CD14-positive monocyte (primary cell): ENCODE measurements around the gene MRPL23. TPM values are rescaled to one million over a fixed set of nuclear protein-coding genes. Genes with fewer than 3 reads are reported as not detected.
A peak's percentile ranks its signal among the peaks of the same experiment; 100 is the strongest.

Source experiments
- DNase-seq, 3 donors: peaks; one replicate each; pipeline ENCODE4 v3.0.0-alpha.2; 2011 to 2022
- H2AFZ ChIP-seq: 2 replicates; pipeline ENCODE4 v1.6.0; 2012; ENCODE audit warnings: mild to moderate bottlenecking, low read depth, low read length, inconsistent platforms; ENCODE audit not compliant: insufficient read depth, poor library complexity, severe bottlenecking
- H3K27ac ChIP-seq, 2 donors: 1 replicate in 1 of 2; 2 replicates in 1 of 2; pipeline ENCODE4 v1.5.1; 2012 to 2013; ENCODE audit warnings: low read length in 2 of 2, control low read depth in 1 of 2, inconsistent platforms in 1 of 2, low read depth in 1 of 2, mild to moderate bottlenecking in 1 of 2
- H3K27me3 ChIP-seq, 2 donors: one replicate each; pipeline versions ENCODE4 v1.6.0 to v1.6.1; 2011 to 2013; ENCODE audit warnings: low read length in 2 of 2; ENCODE audit not compliant: control insufficient read depth in 2 of 2, insufficient read depth in 2 of 2
- H3K36me3 ChIP-seq, 2 donors: replicated peaks in 1 of 2; 1 replicate in 1 of 2; 2 replicates in 1 of 2; pipeline versions ENCODE4 v1.5.1 to v1.6.1; 2012 to 2013; ENCODE audit warnings: low read length in 2 of 2, control low read depth in 1 of 2, inconsistent platforms in 1 of 2, mild to moderate bottlenecking in 1 of 2; ENCODE audit not compliant: insufficient read depth in 2 of 2, control insufficient read depth in 1 of 2
- H3K4me1 ChIP-seq, 2 donors: 1 replicate in 1 of 2; 2 replicates in 1 of 2; pipeline versions ENCODE4 v1.5.1 to v1.6.1; 2012 to 2013; ENCODE audit warnings: low read length in 2 of 2, control low read depth in 1 of 2, inconsistent platforms in 1 of 2, mild to moderate bottlenecking in 1 of 2, moderate library complexity in 1 of 2; ENCODE audit not compliant: insufficient read depth in 2 of 2, control insufficient read depth in 1 of 2
- H3K4me2 ChIP-seq: replicated peaks from 2 replicates; pipeline ENCODE3; 2012; ENCODE audit warnings: low read length, moderate library complexity, mild to moderate bottlenecking; ENCODE audit not compliant: poor library complexity, severe bottlenecking; ENCODE audit errors: extremely low read depth
- H3K4me3 ChIP-seq, 3 experiments: fragments of 200-600 bp in 1 of 3; sonication (generic) in 1 of 3; replicated peaks in 1 of 3; 1 replicate in 2 of 3; 2 replicates in 1 of 3; pipeline ENCODE4 v1.5.1; 2011 to 2013; ENCODE audit warnings: low read length in 3 of 3, mild to moderate bottlenecking in 3 of 3, control low read depth in 2 of 3, low read depth in 2 of 3, inconsistent platforms in 1 of 3, moderate library complexity in 1 of 3
- H3K79me2 ChIP-seq: 2 replicates; pipeline ENCODE4 v1.6.0; 2012; ENCODE audit warnings: mild to moderate bottlenecking, control low read depth, inconsistent platforms, low read length, moderate library complexity; ENCODE audit not compliant: insufficient read depth
- H3K9ac ChIP-seq: 2 replicates; pipeline ENCODE4 v1.6.0; 2017; ENCODE audit warnings: low read length, mild to moderate bottlenecking; ENCODE audit not compliant: insufficient read depth, poor library complexity, severe bottlenecking
- H3K9me3 ChIP-seq, 2 donors: replicated peaks in 1 of 2; 1 replicate in 1 of 2; 2 replicates in 1 of 2; pipeline versions ENCODE4 v1.5.1 to v1.6.1; 2012 to 2013; ENCODE audit warnings: low read length in 2 of 2, control low read depth in 1 of 2; ENCODE audit not compliant: control insufficient read depth in 1 of 2, insufficient read depth in 1 of 2
- H4K20me1 ChIP-seq: 2 replicates; pipeline ENCODE4 v1.6.0; 2012; ENCODE audit warnings: mild to moderate bottlenecking, low read length, control low read depth, moderate library complexity; ENCODE audit not compliant: insufficient read depth
- H3K27ac Mint-ChIP-seq, 7 donors: one replicate each; pipeline ENCODE4 v1.8.0; 2020; ENCODE audit warnings: mild to moderate bottlenecking in 7 of 7, mixed read lengths in 7 of 7, moderate library complexity in 6 of 7, inconsistent platforms in 2 of 7
- H3K27me3 Mint-ChIP-seq, 3 donors: one replicate each; pipeline ENCODE4 v1.8.0; 2021 to 2022; ENCODE audit warnings: low read depth in 3 of 3, mild to moderate bottlenecking in 3 of 3, mixed read lengths in 3 of 3, moderate library complexity in 3 of 3, inconsistent platforms in 1 of 3
- H3K36me3 Mint-ChIP-seq, 2 donors: one replicate each; pipeline ENCODE4 v1.8.0; 2020; ENCODE audit warnings: mixed read lengths in 2 of 2, inconsistent platforms in 1 of 2, mild to moderate bottlenecking in 1 of 2
- H3K4me1 Mint-ChIP-seq: one replicate; pipeline ENCODE4 v1.8.0; 2020; ENCODE audit warnings: mild to moderate bottlenecking, mixed read lengths
- H3K4me3 Mint-ChIP-seq, 2 donors: one replicate each; pipeline ENCODE4 v1.8.0; 2020; ENCODE audit warnings: mild to moderate bottlenecking in 2 of 2, mixed read lengths in 2 of 2, moderate library complexity in 1 of 2
- H3K9me3 Mint-ChIP-seq, 7 donors: one replicate each; pipeline ENCODE4 v1.8.0; 2020 to 2022; ENCODE audit warnings: mixed read lengths in 7 of 7, mild to moderate bottlenecking in 6 of 7, moderate library complexity in 6 of 7, inconsistent platforms in 2 of 7
- WGBS: methylation state at CpG from one replicate; pipeline ENCODE4 v1.1.5; 2013; ENCODE audit warnings: missing lambda C conversion rate; ENCODE audit not compliant: insufficient coverage; 5-methylcytosine and 5-hydroxymethylcytosine counted together
- intact Hi-C, 2 donors: fragments of 100-400 bp; cut with micrococcal nuclease; formaldehyde crosslinking; loops; one replicate each; pipeline versions ENCODE4 v1.15.0 to v1.15.1; 2023
- polyA plus RNA-seq, 3 donors: library from polyadenylated mRNA; depleted of rRNA in 1 of 3; unstranded in 2 of 3; stranded (reverse) in 1 of 3; fragments of 300-500 nt in 2 of 3; fragments of >200 nt in 1 of 3; fragmentation: Illumina TruSeq in 2 of 3; gene quantifications; 1 replicate in 2 of 3; 2 replicates in 1 of 3; pipeline ENCODE4 v1.2.3, GENCODE V29; 2012 to 2021
- TF ChIP-seq, protein P1 (sequence below): fragments of 200-600 bp; IDR thresholded peaks from one replicate; pipeline ENCODE4 v1.8.0; 2022; ENCODE audit warnings: antibody characterized with exemption, mild to moderate bottlenecking

Gene MRPL23
- polyA plus RNA-seq, 3 donors, result 19.3 to 109 (median 51.1) TPM

GRCh38 chr11:1916132-1916985 lies 30.8 kb upstream of the MRPL23 start:
- peaks cover 0 to 5% (median 0%) of the 10 kb centered on the region in 7 donors for H3K9me3 Mint-ChIP-seq
- Histone ChIP-seq H3K79me2 (no peaks in the 10 kb centered on the region), H3K36me3 (no peaks in the 10 kb centered on the region), H3K27ac (no peak overlapping the region), H3K9me3 (no peaks in the 10 kb centered on the region), H2AFZ (no peak overlapping the region), H3K4me3 (no peak overlapping the region), H4K20me1 (peaks cover 25% of the 10 kb centered on the region), H3K9ac (no peak overlapping the region), H3K4me1 (peaks cover 11 to 15% of the 10 kb centered on the region in 2 donors), H3K27me3 (no peaks in the 10 kb centered on the region), H3K4me2 (no peak overlapping the region)
- DNase-seq, result no peak
- peaks cover 14% of the 10 kb centered on the region for H3K4me1 Mint-ChIP-seq
- H3K36me3 Mint-ChIP-seq, result peaks cover 2% of the 10 kb centered on the region in 2 donors
- WGBS, result 92% methylated on average over 11 of the region's 14 CpGs
- intact Hi-C loops, result loop anchor here (1.0 to 10.0 kb wide), 4 partner anchors 23 to 82 kb away; partner anchors contain the start of genes SYT8 (in 1 of the 2) and TNNI2 (in 1 of the 2)
- no peak overlapping the region for H3K4me3 Mint-ChIP-seq
- H3K27ac Mint-ChIP-seq, result peak overlapping the region in 3 of 7 donors; percentile 28 to 47 (median 46)
- TF ChIP-seq, protein P1, sequence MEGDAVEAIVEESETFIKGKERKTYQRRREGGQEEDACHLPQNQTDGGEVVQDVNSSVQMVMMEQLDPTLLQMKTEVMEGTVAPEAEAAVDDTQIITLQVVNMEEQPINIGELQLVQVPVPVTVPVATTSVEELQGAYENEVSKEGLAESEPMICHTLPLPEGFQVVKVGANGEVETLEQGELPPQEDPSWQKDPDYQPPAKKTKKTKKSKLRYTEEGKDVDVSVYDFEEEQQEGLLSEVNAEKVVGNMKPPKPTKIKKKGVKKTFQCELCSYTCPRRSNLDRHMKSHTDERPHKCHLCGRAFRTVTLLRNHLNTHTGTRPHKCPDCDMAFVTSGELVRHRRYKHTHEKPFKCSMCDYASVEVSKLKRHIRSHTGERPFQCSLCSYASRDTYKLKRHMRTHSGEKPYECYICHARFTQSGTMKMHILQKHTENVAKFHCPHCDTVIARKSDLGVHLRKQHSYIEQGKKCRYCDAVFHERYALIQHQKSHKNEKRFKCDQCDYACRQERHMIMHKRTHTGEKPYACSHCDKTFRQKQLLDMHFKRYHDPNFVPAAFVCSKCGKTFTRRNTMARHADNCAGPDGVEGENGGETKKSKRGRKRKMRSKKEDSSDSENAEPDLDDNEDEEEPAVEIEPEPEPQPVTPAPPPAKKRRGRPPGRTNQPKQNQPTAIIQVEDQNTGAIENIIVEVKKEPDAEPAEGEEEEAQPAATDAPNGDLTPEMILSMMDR, result no peak
- H3K27me3 Mint-ChIP-seq, result peaks cover 5 to 7% (median 6%) of the 10 kb centered on the region in 3 donors

- Mint-ChIP-seq H3K27me3 (peaks cover 5 to 7% (median 6%) of the 10 kb centered on the region in 3 donors), H3K9me3 (peaks cover 0 to 5% (median 0%) of the 10 kb centered on the region in 7 donors), H3K27ac (peak overlapping the region in 1 of 7 donors; percentile 47), H3K36me3 (peaks cover 2% of the 10 kb centered on the region in 2 donors), H3K4me1 (peaks cover 13% of the 10 kb centered on the region), H3K4me3 (no peak overlapping the region)
- H4K20me1 ChIP-seq, result peaks cover 25% of the 10 kb centered on the region
- H3K9ac ChIP-seq, result no peak overlapping the region
- intact Hi-C loops, result loop anchor here (1.0 to 10.0 kb wide), 4 partner anchors 24 to 82 kb away; partner anchors contain the start of genes SYT8 (in 1 of the 2) and TNNI2 (in 1 of the 2)
- H3K9me3 ChIP-seq, result no peaks in the 10 kb centered on the region
- H2AFZ ChIP-seq, result no peak overlapping the region
- H3K27me3 ChIP-seq, result no peaks in the 10 kb centered on the region
- H3K27ac ChIP-seq, result no peak overlapping the region
- 52% methylated on average over 4 of the region's 8 CpGs for WGBS
- H3K79me2 ChIP-seq, result no peaks in the 10 kb centered on the region
- TF ChIP-seq, protein P1, result no peak
- peaks cover 8 to 10% of the 10 kb centered on the region in 2 donors for H3K4me1 ChIP-seq
- DNase-seq, result no peak
- H3K4me3 ChIP-seq, result no peak overlapping the region
- H3K4me2 ChIP-seq, result no peak overlapping the region
- no peaks in the 10 kb centered on the region for H3K36me3 ChIP-seq
Observed at GRCh38 chr11:1916986-1917522, 30.1 kb upstream of the MRPL23 start.
